Mesodermal cell (in vitro differentiated cells): ENCODE data around the gene PRAMEF20.
"Not testable (repeated sequence)": the region's sequence is repeated elsewhere in the genome, so short reads cannot be mapped to it uniquely, and the experiment has no call there.

Experiments
- H3K27ac ChIP-seq: 2 replicates; pipeline ENCODE4 v1.7.0; 2013; ENCODE audit warnings: mild to moderate bottlenecking, low read depth, low read length, moderate library complexity; ENCODE audit not compliant: severe bottlenecking
- H3K36me3 ChIP-seq: 2 replicates; pipeline ENCODE4 v1.7.1; 2013; ENCODE audit warnings: mild to moderate bottlenecking, low read length, moderate library complexity; ENCODE audit not compliant: control insufficient read depth, insufficient read depth
- H3K4me1 ChIP-seq: one replicate; pipeline ENCODE4 v1.7.1; 2013; ENCODE audit warnings: mild to moderate bottlenecking, low read length; ENCODE audit not compliant: insufficient read depth, control insufficient read depth, poor library complexity, severe bottlenecking
- H3K4me3 ChIP-seq: 2 replicates; pipeline ENCODE4 v1.7.0; 2013; ENCODE audit warnings: low read length, control low read depth, mild to moderate bottlenecking; ENCODE audit not compliant: insufficient read depth, poor library complexity, severe bottlenecking; ENCODE audit errors: extremely low read depth
- H3K9me3 ChIP-seq: 2 replicates; pipeline ENCODE4 v1.7.1; 2013; ENCODE audit warnings: mild to moderate bottlenecking, low read length, moderate library complexity; ENCODE audit not compliant: control insufficient read depth
- WGBS, 2 experiments: methylation state at CpG; one replicate each; pipeline ENCODE4 v1.1.5; 2013; ENCODE audit warnings: missing lambda C conversion rate in 2 of 2; ENCODE audit not compliant: insufficient coverage in 2 of 2; 5-methylcytosine and 5-hydroxymethylcytosine counted together

PRAMEF20 gene

DNA sequence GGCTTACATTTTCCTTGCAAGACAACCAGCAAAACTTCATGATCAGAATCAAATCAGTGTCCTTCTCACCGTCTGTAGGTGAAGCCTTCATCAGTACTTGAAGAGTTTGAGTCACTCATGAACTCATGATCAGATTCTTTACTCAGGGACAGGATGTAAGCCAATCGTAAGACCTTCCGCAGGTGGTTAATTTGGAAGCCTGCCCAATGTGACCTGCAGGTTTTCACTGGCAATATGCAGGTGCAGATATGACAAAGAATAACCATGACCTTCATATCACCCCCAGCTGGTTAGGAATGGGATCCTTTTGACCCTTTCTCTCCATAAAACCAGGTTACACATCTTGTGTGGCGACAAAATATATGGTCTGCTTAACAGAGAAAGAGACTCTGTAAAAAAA is 2.4 kb upstream of the PRAMEF20 start:
- no peaks in the 10 kb centered on the region for H3K36me3 ChIP-seq
- WGBS, 2 experiments, result 9 to 43% methylated on average over 1 of the region's 4 CpGs
- no peaks in the 10 kb centered on the region for H3K4me1 ChIP-seq
- peaks cover 39% of the 10 kb centered on the region for H3K9me3 ChIP-seq
- H3K4me3 ChIP-seq, result no peak overlapping the region
- no peak overlapping the region for H3K27ac ChIP-seq

DNA sequence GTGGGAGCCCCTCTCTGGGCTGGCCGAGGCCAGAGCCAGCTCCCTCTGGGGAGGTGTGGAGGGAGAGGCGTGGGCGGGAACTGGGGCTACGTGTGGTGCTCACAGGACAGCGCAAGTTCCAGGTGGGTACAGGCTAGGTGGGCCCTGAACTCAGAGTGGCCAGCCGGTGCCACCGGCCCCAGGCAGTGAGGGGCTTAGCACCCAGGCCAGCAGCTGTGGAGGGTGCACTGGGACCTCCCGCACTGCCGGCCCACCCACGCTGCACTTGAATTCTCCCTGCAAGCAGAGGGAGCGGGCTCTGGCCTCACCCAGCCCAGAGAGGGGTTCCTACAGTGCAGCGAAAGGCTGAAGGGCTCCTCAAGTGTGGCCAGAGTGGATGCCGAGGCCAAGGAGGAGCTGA is 20.2 kb downstream of the PRAMEF20 start:
- WGBS, 2 experiments, result 84 to 85% methylated on average over 11 to 12 of the region's 13 CpGs
- Histone ChIP-seq H3K4me3 (no peak overlapping the region), H3K9me3 (peaks cover 23% of the 10 kb centered on the region), H3K4me1 (no peaks in the 10 kb centered on the region), H3K36me3 (no peaks in the 10 kb centered on the region), H3K27ac (no peak overlapping the region)

DNA sequence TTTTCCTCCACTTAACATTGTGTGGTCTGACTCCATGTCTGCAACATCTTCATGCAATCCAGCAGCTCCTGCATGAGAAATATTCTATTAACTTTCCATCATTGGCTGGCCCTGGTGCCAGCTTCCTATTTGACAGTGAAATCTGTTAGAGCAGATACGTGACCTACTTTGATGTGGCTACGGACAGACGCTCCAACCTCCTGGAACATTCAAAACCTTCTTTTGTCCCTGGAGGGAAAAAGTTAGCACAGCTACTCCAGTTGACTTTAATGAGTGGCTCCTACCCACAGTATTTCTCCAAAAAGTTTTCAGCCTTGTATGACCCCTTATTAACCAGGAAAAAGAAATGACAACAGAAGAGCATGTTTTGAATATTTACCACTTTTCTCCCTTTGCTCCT is 22.0 kb downstream of the PRAMEF20 start:
- no peak overlapping the region for H3K4me3 ChIP-seq
- H3K36me3 ChIP-seq, result no peaks in the 10 kb centered on the region
- no peaks in the 10 kb centered on the region for H3K4me1 ChIP-seq
- 79 to 93% methylated on average over 3 of the region's 3 CpGs for WGBS, 2 experiments
- peaks cover 31% of the 10 kb centered on the region for H3K9me3 ChIP-seq
- H3K27ac ChIP-seq, result no peak overlapping the region

DNA sequence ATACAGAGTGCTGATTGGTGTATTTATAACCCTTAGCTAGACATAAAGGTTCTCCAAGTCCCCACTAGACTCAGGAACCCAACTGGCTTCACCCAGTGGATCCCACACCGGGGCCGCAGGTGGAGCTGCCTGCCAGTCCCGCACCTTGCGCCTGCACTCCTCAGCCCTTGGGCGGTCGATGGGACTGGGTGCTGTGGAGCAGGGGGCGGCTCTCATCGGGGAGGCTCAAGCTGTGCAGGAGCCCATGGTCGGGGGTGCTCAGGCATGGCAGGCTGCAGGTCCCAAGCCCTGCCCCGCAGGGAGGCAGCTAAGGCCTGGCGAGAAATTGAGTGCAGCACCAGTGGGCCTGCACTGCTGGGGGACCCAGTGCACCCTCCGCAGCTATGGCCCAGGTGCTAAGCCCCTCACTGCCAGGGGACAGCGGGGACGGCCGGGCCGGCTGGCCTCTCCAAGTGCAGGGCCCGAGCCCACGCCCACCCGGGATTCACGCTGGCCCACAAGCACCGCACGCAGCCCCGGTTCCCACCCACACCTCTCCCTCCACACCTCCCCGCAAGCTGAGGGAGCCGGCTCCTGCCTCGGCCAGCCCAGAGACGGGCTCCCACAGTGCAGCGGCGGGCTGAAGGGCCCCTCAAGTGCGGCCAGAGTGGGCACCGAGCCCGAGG is 23.6 kb downstream of the PRAMEF20 start:
- H3K4me1 ChIP-seq, H3K4me3 ChIP-seq, H3K27ac ChIP-seq, H3K36me3 ChIP-seq: not testable (repeated sequence)
- WGBS, 2 experiments, result 84 to 85% methylated on average over 17 to 31 of the region's 32 CpGs
- peaks cover 36% of the 10 kb centered on the region for H3K9me3 ChIP-seq

DNA sequence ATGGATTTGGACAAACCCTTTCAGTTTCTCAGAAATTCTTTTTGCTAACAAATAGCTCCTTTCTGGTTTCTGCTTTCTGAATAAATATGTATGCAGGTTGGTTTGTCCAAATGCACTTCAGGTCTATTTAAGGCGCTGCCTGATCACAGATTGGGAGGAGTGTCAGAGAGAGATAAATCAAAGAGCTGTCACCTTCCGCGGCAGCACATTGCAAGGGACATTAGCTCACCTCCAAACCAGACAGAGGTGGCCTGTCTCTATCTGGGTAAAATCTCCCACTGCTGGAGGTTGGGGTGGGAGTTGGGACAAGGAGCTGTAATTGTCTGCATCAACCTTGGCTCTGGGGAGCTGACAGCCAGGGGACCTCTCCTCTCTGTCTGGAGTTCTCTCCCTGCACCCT is 25.2 kb downstream of the PRAMEF20 start:
- H3K9me3 ChIP-seq, result peaks cover 27% of the 10 kb centered on the region
- H3K4me3 ChIP-seq, result no peak overlapping the region
- H3K4me1 ChIP-seq, result no peaks in the 10 kb centered on the region
- H3K36me3 ChIP-seq, result no peaks in the 10 kb centered on the region
- no peak overlapping the region for H3K27ac ChIP-seq
- 60 to 87% methylated on average over 1 to 3 of the region's 3 CpGs for WGBS, 2 experiments

DNA sequence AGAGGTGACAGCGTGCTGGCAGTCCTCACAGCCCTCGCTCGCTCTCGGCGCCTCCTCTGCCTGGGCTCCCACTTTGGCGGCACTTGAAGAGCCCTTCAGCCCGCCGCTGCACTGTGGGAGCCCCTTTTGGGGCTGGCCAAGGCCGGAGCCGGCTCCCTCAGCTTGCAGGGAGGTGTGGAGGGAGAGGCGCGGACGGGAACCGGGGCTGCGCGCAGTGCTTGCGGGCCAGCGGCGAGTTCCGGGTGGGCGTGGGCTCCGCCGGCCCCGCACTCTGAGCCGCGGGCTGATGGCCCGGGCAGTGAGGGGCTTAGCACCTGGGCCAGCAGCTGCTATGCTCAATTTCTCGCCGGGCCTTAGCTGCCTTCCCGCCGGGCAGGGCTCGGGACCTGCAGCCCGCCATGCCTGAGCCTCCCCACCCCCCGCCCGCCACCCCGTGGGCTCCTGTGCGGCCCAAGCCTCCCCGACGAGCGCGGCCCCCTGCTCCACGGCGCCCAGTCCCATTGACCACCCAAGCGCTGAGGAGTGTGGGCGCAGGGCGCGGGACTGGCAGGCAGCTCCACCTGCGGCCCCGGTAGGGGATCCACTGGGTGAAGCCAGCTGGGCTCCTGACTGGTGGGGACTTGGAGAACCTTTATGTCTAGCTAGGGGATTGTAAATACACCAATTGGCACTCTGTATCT is 29.0 kb downstream of the PRAMEF20 start:
- WGBS, 2 experiments, result 89 to 92% methylated on average over 35 to 39 of the region's 49 CpGs
- H3K27ac ChIP-seq, H3K4me1 ChIP-seq, H3K36me3 ChIP-seq, H3K4me3 ChIP-seq: not testable (repeated sequence)
- H3K9me3 ChIP-seq, result peaks cover 20% of the 10 kb centered on the region

DNA sequence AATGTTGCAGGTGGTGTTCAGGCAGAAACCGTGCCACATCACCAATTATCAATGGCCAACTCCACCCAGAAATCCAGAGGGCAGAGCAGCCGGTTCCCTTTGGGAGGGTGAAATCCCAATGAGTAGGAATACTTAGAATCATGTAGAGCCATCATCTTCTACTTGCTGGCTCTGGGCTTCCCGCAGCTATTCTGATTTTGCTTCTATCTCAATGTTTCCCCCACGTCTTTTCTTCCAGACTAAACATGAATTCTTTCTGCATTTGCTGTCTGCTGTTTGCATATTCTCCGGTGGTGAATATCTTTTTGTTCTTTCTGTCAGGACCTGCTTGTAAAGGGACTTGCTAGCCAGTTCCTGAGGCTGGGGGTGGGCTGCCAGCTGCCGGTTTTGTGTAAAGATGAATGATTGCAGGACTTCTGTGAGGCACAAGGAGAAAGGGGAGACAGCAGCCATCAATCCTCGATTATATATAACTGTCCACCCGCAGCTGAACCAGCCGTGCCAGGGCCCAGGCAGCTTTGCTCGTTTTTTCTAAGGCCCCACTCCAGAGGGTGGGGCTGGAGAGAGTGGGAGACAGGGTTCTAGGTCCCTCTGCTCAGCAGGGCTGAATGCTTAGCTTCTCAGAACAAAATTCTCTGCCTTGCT is 33.2 kb downstream of the PRAMEF20 start:
- no peak overlapping the region for H3K27ac ChIP-seq
- no peaks in the 10 kb centered on the region for H3K4me1 ChIP-seq
- WGBS, 2 experiments, result 35 to 50% methylated on average over 2 to 4 of the region's 10 CpGs
- no peak overlapping the region for H3K4me3 ChIP-seq
- H3K36me3 ChIP-seq, result no peaks in the 10 kb centered on the region
- H3K9me3 ChIP-seq, result peaks cover 6% of the 10 kb centered on the region

DNA sequence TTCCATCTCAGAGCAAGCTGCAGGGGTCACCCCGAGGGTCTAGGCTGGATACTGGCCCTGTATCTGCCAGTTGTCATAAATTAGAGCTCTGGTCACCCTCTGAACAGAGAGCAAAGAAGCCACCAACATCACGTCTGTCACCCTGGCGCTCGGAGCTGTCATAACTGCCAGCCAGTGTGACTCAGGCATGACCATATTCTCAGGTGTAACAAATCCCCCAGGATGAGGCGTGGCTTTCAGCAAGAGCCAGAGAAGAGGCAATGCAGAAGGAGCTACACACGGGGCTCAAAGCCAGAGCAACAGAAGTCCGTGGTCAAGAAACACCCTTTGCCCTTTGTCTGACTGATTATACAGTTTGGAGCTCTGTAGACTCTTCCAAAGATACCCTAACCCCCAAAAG is 40.0 kb downstream of the PRAMEF20 start:
- 65 to 69% methylated on average over 6 to 7 of the region's 7 CpGs for WGBS, 2 experiments
- H3K9me3 ChIP-seq, result no peaks in the 10 kb centered on the region
- no peak overlapping the region for H3K27ac ChIP-seq
- no peak overlapping the region for H3K4me3 ChIP-seq
- no peaks in the 10 kb centered on the region for H3K4me1 ChIP-seq
- no peaks in the 10 kb centered on the region for H3K36me3 ChIP-seq

DNA sequence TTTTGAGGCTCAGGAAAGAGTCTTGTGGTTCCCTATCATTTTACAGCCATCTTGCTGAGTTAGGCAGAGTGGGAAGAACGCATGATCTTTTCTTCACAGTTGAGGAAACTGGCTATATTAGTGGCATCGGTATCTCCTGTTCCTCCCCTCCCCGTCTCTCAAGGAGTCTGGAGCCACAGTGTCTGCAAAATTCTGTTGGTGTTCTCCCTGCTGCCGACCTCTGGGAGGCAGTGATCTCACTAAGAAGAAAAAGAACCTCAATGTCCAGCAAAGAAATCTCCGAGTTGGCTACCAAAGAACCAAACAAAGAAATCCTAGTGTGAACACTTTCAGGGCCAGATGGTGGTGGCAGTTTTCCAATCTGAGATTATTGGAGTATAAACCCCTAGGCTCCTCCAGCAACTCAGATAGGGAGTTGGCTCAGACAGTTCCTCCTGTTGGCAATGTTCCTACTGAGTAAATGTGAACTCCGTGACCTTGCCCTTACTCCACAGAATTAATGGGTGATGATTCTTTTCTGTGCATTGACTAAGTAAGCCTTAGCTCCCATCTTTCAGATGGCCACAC is 41.2 kb downstream of the PRAMEF20 start:
- Histone ChIP-seq H3K36me3 (no peaks in the 10 kb centered on the region), H3K27ac (no peak overlapping the region), H3K9me3 (no peaks in the 10 kb centered on the region), H3K4me1 (no peaks in the 10 kb centered on the region), H3K4me3 (no peak overlapping the region)
- 65 to 69% methylated on average over 4 of the region's 6 CpGs for WGBS, 2 experiments

DNA sequence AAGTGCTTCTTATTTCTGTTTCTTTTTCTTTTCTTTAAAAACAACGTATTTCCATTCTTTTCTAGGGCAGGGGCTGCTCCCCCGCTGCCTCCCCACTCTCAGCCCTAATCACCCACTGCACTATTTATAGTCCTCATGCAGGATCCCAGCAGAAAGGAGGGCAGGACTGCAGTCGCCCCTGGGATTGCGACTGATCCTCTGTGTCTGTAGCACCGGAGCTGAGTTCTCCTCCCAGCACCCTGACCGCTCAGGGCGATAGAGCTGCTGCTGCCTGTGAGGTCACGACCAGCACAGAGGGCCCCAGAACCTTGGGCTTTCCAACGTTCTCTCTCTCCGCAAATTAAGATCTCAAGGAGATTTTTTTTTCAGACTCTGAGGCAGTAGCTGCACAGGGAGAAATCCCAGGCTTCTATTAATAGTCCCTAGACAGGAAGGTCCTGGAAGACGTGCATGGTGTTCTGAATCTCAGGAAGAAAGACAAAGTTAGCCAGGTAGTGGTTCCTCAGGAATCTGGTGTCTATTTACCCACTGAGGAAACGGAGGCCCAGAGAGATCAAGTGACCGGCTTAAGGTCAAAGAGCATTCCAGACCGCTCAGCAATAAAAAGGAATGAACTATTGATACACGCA is 46.8 kb downstream of the PRAMEF20 start:
- Histone ChIP-seq H3K4me3 (no peak overlapping the region), H3K9me3 (no peaks in the 10 kb centered on the region), H3K27ac (no peak overlapping the region), H3K36me3 (no peaks in the 10 kb centered on the region), H3K4me1 (no peaks in the 10 kb centered on the region)
- WGBS, 2 experiments, result 67 to 81% methylated on average over 14 of the region's 15 CpGs
